HEK293 (cell line): ENCODE data around the gene PHF8.

Source experiments
- EGR2 ChIP-seq: fragments of 450-650 bp; formaldehyde crosslinking; IDR thresholded peaks from 2 replicates; pipeline ENCODE4 v1.5.1; 2016; ENCODE audit warnings: low read depth, missing biosample characterization, missing genetic modification characterization
- GFI1B ChIP-seq: fragments of 450-650 bp; formaldehyde crosslinking; IDR thresholded peaks from 2 replicates; pipeline ENCODE4 v1.5.1; 2016; ENCODE audit warnings: missing biosample characterization, missing genetic modification characterization
- HOXA7 ChIP-seq: sonication (generic); formaldehyde crosslinking; IDR thresholded peaks from 2 replicates; pipeline ENCODE4 v1.8.1; 2022; ENCODE audit warnings: missing genetic modification reagents, borderline replicate concordance
- KLF9 ChIP-seq: fragments of 450-650 bp; formaldehyde crosslinking; IDR thresholded peaks from 2 replicates; pipeline ENCODE4 v1.5.1; 2016; ENCODE audit warnings: missing biosample characterization, missing genetic modification characterization, low read depth
- MEIS1 ChIP-seq: sonication (generic); formaldehyde crosslinking; IDR thresholded peaks from 2 replicates; pipeline ENCODE4 v1.8.1; 2022; ENCODE audit warnings: missing genetic modification reagents, mild to moderate bottlenecking, borderline replicate concordance
- PRDM10 ChIP-seq: fragments of 450-650 bp; formaldehyde crosslinking; IDR thresholded peaks from 2 replicates; pipeline ENCODE4 v1.5.1; 2016; ENCODE audit warnings: missing biosample characterization, missing genetic modification characterization
- SETDB1 ChIP-seq: IDR thresholded peaks from one replicate; pipeline ENCODE4 v1.6.1; 2017; ENCODE audit warnings: mild to moderate bottlenecking, low read length, moderate library complexity, mixed read lengths; ENCODE audit not compliant: insufficient read length
- ZBTB10 ChIP-seq: fragments of 450-650 bp; formaldehyde crosslinking; IDR thresholded peaks from 2 replicates; pipeline ENCODE4 v1.5.1; 2016; ENCODE audit warnings: missing biosample characterization, missing genetic modification characterization
- ZBTB21 ChIP-seq: fragments of 450-650 bp; formaldehyde crosslinking; IDR thresholded peaks from 2 replicates; pipeline ENCODE4 v1.5.1; 2017; ENCODE audit warnings: missing biosample characterization, missing genetic modification characterization
- ZNF133 ChIP-seq: fragments of 450-650 bp; formaldehyde crosslinking; IDR thresholded peaks from 2 replicates; pipeline ENCODE4 v1.5.1; 2016; ENCODE audit warnings: missing biosample characterization, missing genetic modification characterization
- ZNF146 ChIP-seq: fragments of 450-650 bp; formaldehyde crosslinking; IDR thresholded peaks from 2 replicates; pipeline ENCODE4 v1.5.1; 2016; ENCODE audit warnings: missing biosample characterization, missing genetic modification characterization
- ZNF341 ChIP-seq: fragments of 450-650 bp; formaldehyde crosslinking; IDR thresholded peaks from 2 replicates; pipeline ENCODE4; 2016; ENCODE audit warnings: low read depth, missing biosample characterization, missing genetic modification characterization
- ZNF362 ChIP-seq: fragments of 450-650 bp; formaldehyde crosslinking; IDR thresholded peaks from 2 replicates; pipeline ENCODE4 v1.5.1; 2016; ENCODE audit warnings: missing biosample characterization, missing genetic modification characterization
- ZNF510 ChIP-seq: fragments of 450-650 bp; formaldehyde crosslinking; IDR thresholded peaks from 2 replicates; pipeline ENCODE4 v1.5.1; 2018; ENCODE audit warnings: mild to moderate bottlenecking, missing genetic modification characterization, missing biosample characterization; ENCODE audit not compliant: insufficient replicate concordance
- ZNF530 ChIP-seq: fragments of 450-650 bp; formaldehyde crosslinking; IDR thresholded peaks from 2 replicates; pipeline ENCODE4 v1.5.1; 2016; ENCODE audit warnings: low read depth, missing biosample characterization, missing genetic modification characterization
- ZNF560 ChIP-seq: fragments of 450-650 bp; formaldehyde crosslinking; IDR thresholded peaks from 2 replicates; pipeline ENCODE4 v1.5.1; 2017; ENCODE audit warnings: missing biosample characterization, missing genetic modification characterization, borderline replicate concordance
- ZNF626 ChIP-seq: fragments of 450-650 bp; sonication (Bioruptor Pico); formaldehyde crosslinking; IDR thresholded peaks from 2 replicates; pipeline ENCODE4 v1.5.1; 2018; ENCODE audit warnings: missing biosample characterization, missing genetic modification characterization, inconsistent platforms
- ZNF654 ChIP-seq: fragments of 450-650 bp; formaldehyde crosslinking; IDR thresholded peaks from 2 replicates; pipeline ENCODE4 v1.5.1; 2016; ENCODE audit warnings: low read depth, missing biosample characterization, missing genetic modification characterization
- ZNF707 ChIP-seq: fragments of 450-650 bp; formaldehyde crosslinking; IDR thresholded peaks from 2 replicates; pipeline ENCODE4 v1.5.1; 2016; ENCODE audit warnings: missing biosample characterization, missing genetic modification characterization
- ZNF76 ChIP-seq: fragments of 450-650 bp; formaldehyde crosslinking; IDR thresholded peaks from 2 replicates; pipeline ENCODE4; 2016; ENCODE audit warnings: low read depth, missing biosample characterization, missing genetic modification characterization, borderline replicate concordance
- ZNF837 ChIP-seq: fragments of 450-650 bp; formaldehyde crosslinking; IDR thresholded peaks from 2 replicates; pipeline ENCODE4 v1.5.1; 2016; ENCODE audit warnings: missing biosample characterization, missing genetic modification characterization
- TF ChIP-seq, protein P1 (sequence below): fragments of 450-650 bp; formaldehyde crosslinking; IDR thresholded peaks from 2 replicates; pipeline ENCODE4 v1.5.1; 2017; ENCODE audit warnings: missing biosample characterization, missing genetic modification characterization
- TF ChIP-seq, protein P2 (sequence below): fragments of 450-650 bp; formaldehyde crosslinking; conservative IDR thresholded peaks from 2 replicates; pipeline ENCODE4 v1.5.1; 2016; ENCODE audit warnings: low read depth, missing biosample characterization, missing genetic modification characterization

Gene PHF8

DNA sequence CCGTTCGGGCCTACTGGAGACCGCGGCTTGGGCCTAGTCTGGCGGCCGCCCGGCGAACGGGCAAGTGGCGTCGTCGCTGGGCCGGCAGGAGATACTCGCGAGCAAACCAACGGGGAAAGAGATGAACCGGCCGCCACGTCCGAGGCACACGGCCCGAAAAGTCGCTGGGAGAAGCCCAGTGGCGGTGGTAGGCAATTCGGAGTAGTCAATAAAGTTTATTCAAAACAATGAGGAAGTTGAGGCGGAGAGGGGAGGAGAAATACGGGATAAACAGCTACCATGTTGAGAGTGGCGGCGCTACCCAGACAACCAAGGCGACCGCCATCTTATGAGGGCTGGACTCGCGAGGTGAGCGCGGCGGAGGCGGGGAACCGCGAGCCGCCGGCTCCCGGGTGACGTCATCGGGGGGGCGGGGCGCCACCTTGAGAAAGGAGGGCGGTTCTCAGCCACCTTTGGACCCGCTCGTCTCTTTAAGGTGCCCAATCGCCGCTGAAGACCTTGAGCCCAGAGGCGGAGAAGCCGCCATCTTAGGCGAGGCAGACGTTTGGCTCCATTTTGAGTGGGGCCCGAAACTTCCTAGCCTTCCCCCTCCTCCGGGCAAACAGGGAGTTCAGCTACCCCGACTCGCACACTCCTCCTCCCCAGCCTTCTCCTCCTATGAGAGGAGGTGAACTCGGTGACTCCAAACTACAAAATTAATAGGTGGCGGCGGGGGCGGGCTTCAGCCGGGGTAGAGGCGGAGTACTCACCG lies at the start of gene PHF8 (continued):
- TF ChIP-seq ZBTB10 (tag by site-specific recombination) (no peak; the same call in 1 of the 2 replicates), KLF9 (tag by site-specific recombination) (peak; percentile 79; the same call in 1 of the 2 replicates), ZNF76 (tag by site-specific recombination) (peak; percentile 80), ZNF341 (peak; percentile 48; the same call in 1 of the 2 replicates), ZNF654 (tag by site-specific recombination) (no peak), ZNF560 (tag by site-specific recombination) (no peak), ZNF530 (tag by site-specific recombination) (no peak), ZBTB21 (tag by site-specific recombination) (peak; percentile 87), SETDB1 (no peak), ZNF146 (peak; percentile 35; the same call in 1 of the 2 replicates), ZNF707 (tag by site-specific recombination) (no peak), MEIS1 (CRISPR knock-in tag) (no peak), ZNF510 (tag by site-specific recombination) (no peak), ZNF362 (tag by site-specific recombination) (no peak), ZNF626 (tag by site-specific recombination) (no peak), GFI1B (no peak), EGR2 (tag by site-specific recombination) (no peak), HOXA7 (CRISPR knock-in tag) (no peak), ZNF837 (no peak), PRDM10 (tag by site-specific recombination) (peak; percentile 88), ZNF133 (tag by site-specific recombination) (no peak)
- TF ChIP-seq, protein P1, sequence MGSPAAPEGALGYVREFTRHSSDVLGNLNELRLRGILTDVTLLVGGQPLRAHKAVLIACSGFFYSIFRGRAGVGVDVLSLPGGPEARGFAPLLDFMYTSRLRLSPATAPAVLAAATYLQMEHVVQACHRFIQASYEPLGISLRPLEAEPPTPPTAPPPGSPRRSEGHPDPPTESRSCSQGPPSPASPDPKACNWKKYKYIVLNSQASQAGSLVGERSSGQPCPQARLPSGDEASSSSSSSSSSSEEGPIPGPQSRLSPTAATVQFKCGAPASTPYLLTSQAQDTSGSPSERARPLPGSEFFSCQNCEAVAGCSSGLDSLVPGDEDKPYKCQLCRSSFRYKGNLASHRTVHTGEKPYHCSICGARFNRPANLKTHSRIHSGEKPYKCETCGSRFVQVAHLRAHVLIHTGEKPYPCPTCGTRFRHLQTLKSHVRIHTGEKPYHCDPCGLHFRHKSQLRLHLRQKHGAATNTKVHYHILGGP, result no peak
- TF ChIP-seq, protein P2, sequence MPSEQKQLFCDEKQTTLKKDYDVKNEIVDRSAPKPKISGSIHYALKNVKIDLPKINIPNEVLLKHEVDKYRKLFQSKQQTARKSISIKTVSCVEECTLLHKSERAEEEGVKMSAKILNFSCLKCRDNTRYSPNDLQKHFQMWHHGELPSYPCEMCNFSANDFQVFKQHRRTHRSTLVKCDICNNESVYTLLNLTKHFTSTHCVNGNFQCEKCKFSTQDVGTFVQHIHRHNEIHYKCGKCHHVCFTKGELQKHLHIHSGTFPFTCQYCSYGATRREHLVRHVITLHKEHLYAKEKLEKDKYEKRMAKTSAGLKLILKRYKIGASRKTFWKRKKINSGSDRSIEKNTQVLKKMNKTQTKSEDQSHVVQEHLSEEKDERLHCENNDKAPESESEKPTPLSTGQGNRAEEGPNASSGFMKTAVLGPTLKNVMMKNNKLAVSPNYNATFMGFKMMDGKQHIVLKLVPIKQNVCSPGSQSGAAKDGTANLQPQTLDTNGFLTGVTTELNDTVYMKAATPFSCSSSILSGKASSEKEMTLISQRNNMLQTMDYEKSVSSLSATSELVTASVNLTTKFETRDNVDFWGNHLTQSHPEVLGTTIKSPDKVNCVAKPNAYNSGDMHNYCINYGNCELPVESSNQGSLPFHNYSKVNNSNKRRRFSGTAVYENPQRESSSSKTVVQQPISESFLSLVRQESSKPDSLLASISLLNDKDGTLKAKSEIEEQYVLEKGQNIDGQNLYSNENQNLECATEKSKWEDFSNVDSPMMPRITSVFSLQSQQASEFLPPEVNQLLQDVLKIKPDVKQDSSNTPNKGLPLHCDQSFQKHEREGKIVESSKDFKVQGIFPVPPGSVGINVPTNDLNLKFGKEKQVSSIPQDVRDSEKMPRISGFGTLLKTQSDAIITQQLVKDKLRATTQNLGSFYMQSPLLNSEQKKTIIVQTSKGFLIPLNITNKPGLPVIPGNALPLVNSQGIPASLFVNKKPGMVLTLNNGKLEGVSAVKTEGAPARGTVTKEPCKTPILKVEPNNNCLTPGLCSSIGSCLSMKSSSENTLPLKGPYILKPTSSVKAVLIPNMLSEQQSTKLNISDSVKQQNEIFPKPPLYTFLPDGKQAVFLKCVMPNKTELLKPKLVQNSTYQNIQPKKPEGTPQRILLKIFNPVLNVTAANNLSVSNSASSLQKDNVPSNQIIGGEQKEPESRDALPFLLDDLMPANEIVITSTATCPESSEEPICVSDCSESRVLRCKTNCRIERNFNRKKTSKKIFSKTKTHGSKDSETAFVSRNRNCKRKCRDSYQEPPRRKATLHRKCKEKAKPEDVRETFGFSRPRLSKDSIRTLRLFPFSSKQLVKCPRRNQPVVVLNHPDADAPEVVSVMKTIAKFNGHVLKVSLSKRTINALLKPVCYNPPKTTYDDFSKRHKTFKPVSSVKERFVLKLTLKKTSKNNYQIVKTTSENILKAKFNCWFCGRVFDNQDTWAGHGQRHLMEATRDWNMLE (tag by site-specific recombination), result 0 out of 2 replicates have a peak, but pooled peaks have one; percentile 16
